ENCODE results near the gene OPCML. TPM values are rescaled to one million over a fixed set of nuclear protein-coding genes. Genes with fewer than 3 reads are reported as not detected.
A peak's percentile ranks its signal among the peaks of the same experiment; 100 is the strongest.

OPCML gene
- total and polyA plus RNA-seq, 2 donors (not counting 1 experiment from before 2014, with no cell fraction given) = 0.99 to 2.8 TPM

GRCh38 chr11:133197425-133197824 is 334.9 kb downstream of the OPCML start:
- Histone ChIP-seq H3K4me1 (ENCODE audit: control insufficient read depth, extremely low read depth, insufficient read depth, low read length) (no peaks in the 10 kb centered on the region), H3K4me2 (ENCODE audit: extremely low read depth, insufficient read depth, low read length) (no peak overlapping the region), H3K36me3 (ENCODE audit: control insufficient read depth, insufficient read depth, low read length) (no peaks in the 10 kb centered on the region), H4K20me1 (ENCODE audit: control insufficient read depth, extremely low read depth, insufficient read depth, low read length) (no peaks in the 10 kb centered on the region), H3K9ac (ENCODE audit: insufficient read depth, low read length) (no peak overlapping the region), H2AFZ (ENCODE audit: low read length) (no peak overlapping the region), H3K79me2 (ENCODE audit: control insufficient read depth, insufficient read depth, low read length) (no peaks in the 10 kb centered on the region), H3K9me3 (ENCODE audit: control insufficient read depth, insufficient read depth, low read depth, low read length) (no peaks in the 10 kb centered on the region), H3K4me3 (replicated peaks in 1 of 4; ENCODE audit: control extremely low read depth in 1 of 4, insufficient read depth in 1 of 4, low read depth in 3 of 4, low read length in 4 of 4) (no peak overlapping the region), H3K27me3 (ENCODE audit: control insufficient read depth, insufficient read depth, low read length) (no peaks in the 10 kb centered on the region), H3K27ac (ENCODE audit: insufficient read depth, low read length) (no peak overlapping the region)
- TF ChIP-seq, protein P1, sequence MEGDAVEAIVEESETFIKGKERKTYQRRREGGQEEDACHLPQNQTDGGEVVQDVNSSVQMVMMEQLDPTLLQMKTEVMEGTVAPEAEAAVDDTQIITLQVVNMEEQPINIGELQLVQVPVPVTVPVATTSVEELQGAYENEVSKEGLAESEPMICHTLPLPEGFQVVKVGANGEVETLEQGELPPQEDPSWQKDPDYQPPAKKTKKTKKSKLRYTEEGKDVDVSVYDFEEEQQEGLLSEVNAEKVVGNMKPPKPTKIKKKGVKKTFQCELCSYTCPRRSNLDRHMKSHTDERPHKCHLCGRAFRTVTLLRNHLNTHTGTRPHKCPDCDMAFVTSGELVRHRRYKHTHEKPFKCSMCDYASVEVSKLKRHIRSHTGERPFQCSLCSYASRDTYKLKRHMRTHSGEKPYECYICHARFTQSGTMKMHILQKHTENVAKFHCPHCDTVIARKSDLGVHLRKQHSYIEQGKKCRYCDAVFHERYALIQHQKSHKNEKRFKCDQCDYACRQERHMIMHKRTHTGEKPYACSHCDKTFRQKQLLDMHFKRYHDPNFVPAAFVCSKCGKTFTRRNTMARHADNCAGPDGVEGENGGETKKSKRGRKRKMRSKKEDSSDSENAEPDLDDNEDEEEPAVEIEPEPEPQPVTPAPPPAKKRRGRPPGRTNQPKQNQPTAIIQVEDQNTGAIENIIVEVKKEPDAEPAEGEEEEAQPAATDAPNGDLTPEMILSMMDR (conservative IDR thresholded peaks at IDR 0.05 in 1 of 2, IDR thresholded peaks at IDR 0.05 in 1 of 2; ENCODE audit: low read depth in 1 of 2, low read length in 2 of 2) = no peak
- TF ChIP-seq EZH2 (IDR thresholded peaks at IDR 0.05; ENCODE audit: low read length, missing control alignments) = no peak
- DNase-seq (ENCODE audit: low read depth in 2 of 2) = peak in 1 of 2 donors; percentile 18

GRCh38 chr11:133191931-133192330 is 340.4 kb downstream of the OPCML start:
- H3K4me2 ChIP-seq (ENCODE audit: extremely low read depth, insufficient read depth, low read length) = no peak overlapping the region

GRCh38 chr11:133181667-133182066 is 350.6 kb downstream of the OPCML start:
- Histone ChIP-seq H3K4me2 (ENCODE audit: extremely low read depth, insufficient read depth, low read length) (no peak overlapping the region), H3K9ac (ENCODE audit: insufficient read depth, low read length) (no peak overlapping the region), H3K27ac (ENCODE audit: insufficient read depth, low read length) (no peak overlapping the region), H3K4me3 (replicated peaks in 1 of 4; ENCODE audit: control extremely low read depth in 1 of 4, insufficient read depth in 1 of 4, low read depth in 3 of 4, low read length in 4 of 4) (no peak overlapping the region), H3K36me3 (ENCODE audit: control insufficient read depth, insufficient read depth, low read length) (no peaks in the 10 kb centered on the region), H4K20me1 (ENCODE audit: control insufficient read depth, extremely low read depth, insufficient read depth, low read length) (no peaks in the 10 kb centered on the region), H3K9me3 (ENCODE audit: control insufficient read depth, insufficient read depth, low read depth, low read length) (no peaks in the 10 kb centered on the region), H3K27me3 (ENCODE audit: control insufficient read depth, insufficient read depth, low read length) (no peaks in the 10 kb centered on the region), H2AFZ (ENCODE audit: low read length) (no peak overlapping the region), H3K4me1 (ENCODE audit: control insufficient read depth, extremely low read depth, insufficient read depth, low read length) (no peaks in the 10 kb centered on the region), H3K79me2 (ENCODE audit: control insufficient read depth, insufficient read depth, low read length) (no peaks in the 10 kb centered on the region)
- TF ChIP-seq, protein P1 (conservative IDR thresholded peaks at IDR 0.05 in 1 of 2, IDR thresholded peaks at IDR 0.05 in 1 of 2; ENCODE audit: low read depth in 1 of 2, low read length in 2 of 2) = no peak
- no peak for TF ChIP-seq EZH2 (IDR thresholded peaks at IDR 0.05; ENCODE audit: low read length, missing control alignments)
- DNase-seq (ENCODE audit: low read depth in 2 of 2) = no peak

More at GRCh38 chr11:133191931-133192330, 340.4 kb downstream of the OPCML start:
- DNase-seq (ENCODE audit: low read depth in 2 of 2) = no peak
- Histone ChIP-seq H3K9me3 (ENCODE audit: control insufficient read depth, insufficient read depth, low read depth, low read length) (no peaks in the 10 kb centered on the region), H3K4me3 (replicated peaks in 1 of 4; ENCODE audit: control extremely low read depth in 1 of 4, insufficient read depth in 1 of 4, low read depth in 3 of 4, low read length in 4 of 4) (no peak overlapping the region), H2AFZ (ENCODE audit: low read length) (no peak overlapping the region), H3K4me1 (ENCODE audit: control insufficient read depth, extremely low read depth, insufficient read depth, low read length) (no peaks in the 10 kb centered on the region), H3K79me2 (ENCODE audit: control insufficient read depth, insufficient read depth, low read length) (no peaks in the 10 kb centered on the region), H3K27me3 (ENCODE audit: control insufficient read depth, insufficient read depth, low read length) (no peaks in the 10 kb centered on the region), H4K20me1 (ENCODE audit: control insufficient read depth, extremely low read depth, insufficient read depth, low read length) (no peaks in the 10 kb centered on the region), H3K36me3 (ENCODE audit: control insufficient read depth, insufficient read depth, low read length) (no peaks in the 10 kb centered on the region), H3K9ac (ENCODE audit: insufficient read depth, low read length) (no peak overlapping the region), H3K27ac (ENCODE audit: insufficient read depth, low read length) (no peak overlapping the region)
- TF ChIP-seq, protein P1 (conservative IDR thresholded peaks at IDR 0.05 in 1 of 2, IDR thresholded peaks at IDR 0.05 in 1 of 2; ENCODE audit: low read depth in 1 of 2, low read length in 2 of 2) = no peak
- TF ChIP-seq EZH2 (IDR thresholded peaks at IDR 0.05; ENCODE audit: low read length, missing control alignments) = no peak
